RKO (cell line): ENCODE data around the gene OSM.
"Not testable (repeated sequence)": the region's sequence is repeated elsewhere in the genome, so short reads cannot be mapped to it uniquely, and the experiment has no call there.

ENCODE experiments used
- DNase-seq: peaks from one replicate; pipeline ENCODE4 v3.0.0-alpha.2; 2016; ENCODE audit warnings: low spot score

The OSM gene

DNA sequence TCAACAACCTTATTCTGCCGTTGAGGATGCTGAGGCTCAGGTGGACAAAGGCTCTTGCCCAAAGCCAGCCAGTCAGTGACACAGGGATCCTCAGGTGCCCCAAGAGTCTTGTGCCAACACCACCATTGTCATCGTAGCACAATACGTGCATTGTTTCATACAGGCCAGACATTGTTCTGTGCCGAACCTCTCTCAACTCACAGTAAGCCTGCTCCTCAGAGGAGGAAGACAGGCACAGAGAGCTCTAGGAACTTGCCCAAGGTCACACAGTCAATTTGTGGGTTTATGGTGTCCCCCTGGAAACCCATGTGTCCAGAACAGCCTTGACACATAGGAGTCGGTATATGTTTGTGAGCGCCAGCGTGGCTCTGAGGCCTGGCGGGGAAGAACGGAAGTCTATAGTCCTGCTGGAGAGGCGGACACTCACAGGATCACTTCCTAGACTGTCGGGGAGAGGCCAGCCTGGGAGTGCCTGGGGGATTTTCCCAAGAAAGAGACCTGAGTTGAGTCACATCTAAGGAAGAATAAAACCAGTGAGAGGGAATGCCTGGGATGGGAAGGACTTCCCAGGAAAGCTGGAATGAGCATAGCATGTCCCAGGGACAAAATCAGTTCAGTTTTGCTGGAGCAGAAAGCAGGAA, 40.3 kb downstream of the OSM start:
- no peak for DNase-seq

DNA sequence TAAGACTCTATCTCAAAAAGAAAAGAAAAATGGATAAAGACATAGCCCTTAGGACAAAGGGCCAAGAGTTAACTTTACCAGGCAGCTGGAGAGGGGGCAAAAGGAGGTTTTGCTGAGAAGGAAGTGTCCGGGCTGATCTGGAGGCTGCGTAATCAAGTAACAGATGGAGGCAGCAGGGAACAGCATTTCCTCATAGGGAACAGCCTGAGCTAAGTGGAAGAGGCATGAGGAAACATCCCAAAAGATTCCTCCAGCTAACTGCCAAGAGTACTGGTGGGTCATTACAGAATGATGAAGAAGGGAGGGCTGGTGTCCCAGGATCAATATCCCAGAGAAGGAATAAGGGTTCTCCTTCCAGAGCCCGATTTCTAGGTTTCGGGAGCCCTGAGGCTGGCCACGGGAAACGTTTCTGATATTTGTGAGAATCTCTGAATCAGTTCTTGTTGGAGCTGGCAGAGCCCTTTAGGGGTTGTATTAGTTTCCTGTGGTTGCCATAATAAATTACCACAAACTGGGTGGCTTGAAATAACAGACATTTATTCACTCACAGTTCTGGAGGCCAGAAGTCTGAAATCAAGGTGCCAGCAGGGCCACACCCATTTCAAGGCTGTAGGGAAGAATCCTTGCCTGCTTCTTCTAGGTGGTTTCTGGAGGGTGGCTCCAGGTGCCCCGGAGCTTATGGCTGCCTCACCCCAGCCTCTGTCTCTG, 41.3 kb downstream of the OSM start:
- DNase-seq, result no peak

- DNase-seq, result no peak
Observed at GRCh38 chr22:30224161-30224857, 42.3 kb downstream of the OSM start.

DNA sequence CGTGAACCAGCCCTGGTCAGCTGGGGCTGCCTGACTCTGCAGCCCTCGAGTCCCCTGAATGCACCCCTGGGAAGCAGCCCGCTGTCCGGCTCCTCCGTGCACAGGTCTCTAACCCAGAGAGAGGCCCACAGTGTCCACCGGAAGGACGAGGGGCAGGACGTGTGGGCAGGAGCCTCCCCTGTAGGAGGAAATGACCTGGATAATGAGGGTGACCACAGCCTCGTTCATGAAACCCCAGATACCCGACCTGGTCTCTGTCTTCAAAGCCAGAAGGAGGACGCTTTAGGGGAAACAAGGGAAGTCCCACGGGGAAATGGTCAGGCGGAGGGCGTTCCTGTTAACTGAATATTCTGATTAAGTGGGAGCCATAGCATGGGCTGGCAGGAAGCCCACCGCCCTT, 43.3 kb downstream of the OSM start:
- no peak for DNase-seq

GRCh38 chr22:30222321-30222720, 44.3 kb downstream of the OSM start:
- DNase-seq, result no peak

DNA sequence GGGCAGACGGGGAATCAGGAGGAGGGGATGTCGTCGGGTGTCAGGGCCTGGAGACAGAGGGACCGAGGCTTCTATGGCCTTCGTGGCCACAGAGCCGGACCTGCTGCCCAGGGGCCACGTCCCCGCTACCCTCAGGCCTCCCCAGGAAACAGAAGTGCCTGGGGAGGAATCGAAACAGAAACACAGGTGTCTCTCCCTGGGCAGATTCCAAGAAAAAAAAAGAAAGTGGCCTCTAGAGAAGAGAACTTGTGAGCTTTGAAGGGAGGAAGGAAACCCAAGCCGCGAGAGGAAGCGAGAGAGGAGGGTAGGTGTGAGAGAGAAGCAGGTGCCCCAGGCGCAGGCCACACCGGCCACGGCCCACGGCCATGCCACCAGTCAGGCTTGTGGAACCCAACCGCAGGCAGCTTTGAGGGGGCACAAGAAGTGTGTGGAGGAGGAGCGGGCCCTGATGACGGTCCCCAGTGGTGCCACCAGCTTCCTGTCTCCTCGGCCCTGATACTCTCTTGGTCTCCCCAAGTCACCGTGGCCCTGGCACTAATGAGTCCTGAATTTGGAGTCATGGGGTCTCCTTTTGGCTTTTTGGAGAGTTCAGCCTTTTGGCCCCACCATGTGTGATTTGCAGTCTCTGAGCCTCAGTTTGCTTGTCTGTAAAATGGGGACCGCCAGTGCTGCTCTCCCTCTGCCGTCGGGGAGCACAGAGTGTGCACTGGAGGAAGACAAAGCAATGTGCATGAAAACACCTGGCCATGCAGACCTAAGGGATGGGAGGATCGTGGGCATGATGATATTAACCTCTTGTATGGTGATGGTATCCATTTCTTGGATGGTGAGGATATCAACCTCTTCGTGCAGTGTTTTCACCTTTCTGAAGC, 45.3 kb downstream of the OSM start:
- no peak for DNase-seq

DNA sequence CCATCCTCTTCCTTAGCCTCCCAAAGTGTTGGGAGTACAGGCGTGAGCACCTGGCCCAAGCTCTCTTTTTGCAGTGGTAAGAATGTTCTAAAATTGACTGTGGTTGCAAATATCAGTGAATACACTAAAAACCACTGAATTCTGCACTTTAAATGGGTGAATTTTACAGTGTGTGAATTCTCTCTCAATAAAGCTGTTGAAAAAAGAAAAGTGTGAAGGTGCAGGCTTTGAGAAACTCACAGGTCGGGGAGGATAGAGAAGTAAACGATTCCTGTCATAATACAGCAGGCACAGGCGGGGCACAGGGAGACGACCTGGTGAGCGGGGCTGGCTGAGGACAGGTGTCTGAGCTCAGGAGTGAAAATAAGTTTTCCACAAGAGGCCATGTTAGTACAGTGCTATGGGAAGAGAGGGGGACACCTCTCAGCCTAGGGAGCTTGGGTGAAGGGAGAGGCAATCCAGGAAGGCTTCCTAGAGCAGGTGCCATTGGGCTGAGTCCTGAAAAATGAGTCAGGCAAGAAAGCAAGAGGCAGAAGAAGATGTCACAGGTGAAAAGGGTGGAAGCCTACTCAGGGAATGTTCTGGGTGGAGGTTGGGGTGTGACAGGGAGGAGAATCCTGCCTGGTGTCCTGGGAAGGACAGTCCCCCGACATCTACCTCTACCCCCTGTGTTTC, 46.2 kb downstream of the OSM start:
- no peak for DNase-seq

GRCh38 chr22:30219668-30220278, 46.9 kb downstream of the OSM start:
- DNase-seq, result no peak

DNA sequence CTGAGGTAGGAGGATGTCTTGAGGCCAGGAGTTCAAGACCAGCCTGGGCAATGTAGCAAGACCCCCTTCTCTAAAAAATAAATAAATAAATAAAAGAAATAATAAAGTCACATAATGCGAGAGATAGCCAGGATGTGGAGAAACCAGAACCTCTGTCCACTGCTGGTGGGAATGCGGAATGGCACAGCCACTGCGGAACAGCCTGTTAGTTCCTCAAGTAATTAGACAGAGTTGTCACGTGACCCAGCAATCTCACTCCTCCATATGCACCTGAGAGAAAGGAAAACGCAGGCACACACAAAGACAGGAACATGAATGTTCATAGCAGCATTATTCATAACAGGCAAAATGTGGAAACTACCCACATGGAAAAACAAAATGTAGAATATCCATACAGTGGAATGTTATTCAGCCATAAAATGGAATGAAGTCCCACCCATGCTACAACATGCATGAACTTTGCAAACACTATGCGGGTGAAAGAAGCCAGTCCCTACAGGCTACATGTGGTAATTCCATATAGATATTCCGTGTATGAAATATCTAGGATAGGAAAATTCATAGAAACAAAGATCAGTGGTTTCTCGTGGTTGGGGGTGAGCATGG, 47.5 kb downstream of the OSM start:
- DNase-seq, result no peak

GRCh38 chr22:30217698-30218560, 48.7 kb downstream of the OSM start:
- no peak for DNase-seq

- DNase-seq, result no peak
Observed at GRCh38 chr22:30216710-30217109, 49.9 kb downstream of the OSM start.

GRCh38 chr22:30216272-30216671, 50.4 kb downstream of the OSM start:
- not testable (repeated sequence) for DNase-seq

- no peak for DNase-seq
Observed at GRCh38 chr22:30214703-30215407, 51.8 kb downstream of the OSM start.

DNA sequence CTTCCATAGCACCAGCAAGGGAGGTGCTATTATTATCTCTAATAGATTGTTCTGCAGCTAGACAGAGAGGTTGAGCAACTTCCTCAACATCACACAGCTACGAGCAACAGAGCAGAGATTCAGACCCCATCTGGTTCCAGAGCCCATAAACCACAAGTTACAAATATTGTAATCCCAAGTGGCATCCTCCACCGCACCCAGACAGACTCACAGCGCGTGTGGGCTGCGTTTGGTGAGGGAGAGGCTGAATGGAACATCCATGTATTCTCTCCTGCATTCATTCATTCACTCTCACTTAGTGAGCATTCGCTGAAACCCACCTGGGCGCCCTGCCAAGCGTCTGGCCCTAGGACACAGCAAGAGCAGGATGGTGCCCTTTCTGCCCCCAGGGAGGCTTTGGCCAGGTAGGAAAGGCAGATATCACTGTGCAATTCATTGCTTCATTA, 53.6 kb downstream of the OSM start:
- DNase-seq, result no peak
